GM12865 (cell line): Measurements from ENCODE around the gene SHKBP1.

Experiments used
- DNase-seq: peaks from one replicate; pipeline ENCODE4 v3.0.0; 2010; ENCODE audit warnings: low read depth
- H3K4me3 ChIP-seq: 2 replicates; pipeline ENCODE4 v1.5.1; 2011; ENCODE audit warnings: mild to moderate bottlenecking, low read depth, low read length, control low read depth
- TF ChIP-seq, protein P1 (sequence below): IDR thresholded peaks from 2 replicates; pipeline ENCODE4 v1.5.1; 2011; ENCODE audit warnings: low read length, control low read depth, low read depth, inconsistent platforms; ENCODE audit not compliant: insufficient read depth; ENCODE audit errors: missing control alignments

Gene SHKBP1

DNA sequence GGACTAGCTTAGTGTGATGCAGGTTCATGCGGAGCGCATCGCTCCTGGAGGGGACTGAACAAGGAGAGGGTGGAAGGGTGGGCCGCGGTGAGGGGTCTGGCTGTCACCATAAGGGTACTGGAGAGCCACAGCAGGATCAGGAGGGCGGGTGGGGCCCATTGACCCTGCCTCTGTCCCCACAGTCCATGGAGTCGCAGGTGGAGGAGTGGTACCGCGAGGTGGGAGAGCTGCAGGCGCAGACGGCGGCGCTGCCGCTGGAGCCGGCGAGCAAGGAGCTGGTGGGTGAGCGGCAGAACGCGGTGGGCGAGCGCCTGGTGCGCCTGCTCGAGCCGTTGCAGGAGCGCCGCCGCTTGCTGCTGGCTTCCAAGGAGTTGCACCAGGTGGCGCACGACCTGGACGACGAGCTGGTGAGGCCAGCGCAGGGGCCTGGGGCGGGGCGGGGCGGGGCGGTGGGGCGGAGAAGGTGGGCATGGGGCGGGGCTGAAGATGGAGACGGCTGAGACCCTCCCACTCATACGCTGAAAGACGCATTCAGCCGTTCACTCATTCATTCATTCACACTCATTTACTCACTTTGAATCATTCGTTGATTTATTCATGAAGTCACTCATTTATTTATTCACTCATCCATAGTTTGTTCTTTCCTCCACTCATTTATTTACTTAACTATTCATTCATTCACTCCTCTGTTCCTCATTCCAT, 27.5 kb upstream of the SHKBP1 start:
- TF ChIP-seq, protein P1, sequence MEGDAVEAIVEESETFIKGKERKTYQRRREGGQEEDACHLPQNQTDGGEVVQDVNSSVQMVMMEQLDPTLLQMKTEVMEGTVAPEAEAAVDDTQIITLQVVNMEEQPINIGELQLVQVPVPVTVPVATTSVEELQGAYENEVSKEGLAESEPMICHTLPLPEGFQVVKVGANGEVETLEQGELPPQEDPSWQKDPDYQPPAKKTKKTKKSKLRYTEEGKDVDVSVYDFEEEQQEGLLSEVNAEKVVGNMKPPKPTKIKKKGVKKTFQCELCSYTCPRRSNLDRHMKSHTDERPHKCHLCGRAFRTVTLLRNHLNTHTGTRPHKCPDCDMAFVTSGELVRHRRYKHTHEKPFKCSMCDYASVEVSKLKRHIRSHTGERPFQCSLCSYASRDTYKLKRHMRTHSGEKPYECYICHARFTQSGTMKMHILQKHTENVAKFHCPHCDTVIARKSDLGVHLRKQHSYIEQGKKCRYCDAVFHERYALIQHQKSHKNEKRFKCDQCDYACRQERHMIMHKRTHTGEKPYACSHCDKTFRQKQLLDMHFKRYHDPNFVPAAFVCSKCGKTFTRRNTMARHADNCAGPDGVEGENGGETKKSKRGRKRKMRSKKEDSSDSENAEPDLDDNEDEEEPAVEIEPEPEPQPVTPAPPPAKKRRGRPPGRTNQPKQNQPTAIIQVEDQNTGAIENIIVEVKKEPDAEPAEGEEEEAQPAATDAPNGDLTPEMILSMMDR, result peak; percentile 58
- DNase-seq, result peak; percentile 75
- H3K4me3 ChIP-seq, result no peak overlapping the region

GRCh38 chr19:40550951-40551350, 25.7 kb upstream of the SHKBP1 start:
- TF ChIP-seq, protein P1, result no peak
- H3K4me3 ChIP-seq, result no peak overlapping the region
- no peak for DNase-seq

DNA sequence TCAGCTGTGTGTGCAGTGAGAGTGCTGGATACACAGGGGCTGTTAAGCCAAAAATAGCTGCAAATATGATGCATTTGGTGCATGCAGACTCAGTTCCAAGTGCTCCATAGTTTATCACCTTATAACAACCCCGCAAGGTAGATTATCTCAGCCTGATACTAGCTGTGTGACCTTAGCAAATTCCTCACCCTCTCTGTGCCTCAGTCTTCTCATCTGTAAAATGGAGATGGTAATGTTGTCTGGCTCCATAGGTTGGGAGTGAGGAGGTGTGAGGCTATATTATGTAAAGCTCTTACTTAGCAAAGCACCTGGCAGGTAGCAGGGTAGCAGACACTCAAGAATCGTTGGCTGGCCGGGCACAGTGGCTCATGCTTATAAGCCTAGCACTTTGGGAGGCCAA, 23.8 kb upstream of the SHKBP1 start:
- TF ChIP-seq, protein P1, result no peak
- no peak for DNase-seq
- H3K4me3 ChIP-seq, result no peak overlapping the region

- no peak overlapping the region for H3K4me3 ChIP-seq
- DNase-seq, result no peak
Measured at GRCh38 chr19:40553885-40554857, 22.5 kb upstream of the SHKBP1 start.

DNA sequence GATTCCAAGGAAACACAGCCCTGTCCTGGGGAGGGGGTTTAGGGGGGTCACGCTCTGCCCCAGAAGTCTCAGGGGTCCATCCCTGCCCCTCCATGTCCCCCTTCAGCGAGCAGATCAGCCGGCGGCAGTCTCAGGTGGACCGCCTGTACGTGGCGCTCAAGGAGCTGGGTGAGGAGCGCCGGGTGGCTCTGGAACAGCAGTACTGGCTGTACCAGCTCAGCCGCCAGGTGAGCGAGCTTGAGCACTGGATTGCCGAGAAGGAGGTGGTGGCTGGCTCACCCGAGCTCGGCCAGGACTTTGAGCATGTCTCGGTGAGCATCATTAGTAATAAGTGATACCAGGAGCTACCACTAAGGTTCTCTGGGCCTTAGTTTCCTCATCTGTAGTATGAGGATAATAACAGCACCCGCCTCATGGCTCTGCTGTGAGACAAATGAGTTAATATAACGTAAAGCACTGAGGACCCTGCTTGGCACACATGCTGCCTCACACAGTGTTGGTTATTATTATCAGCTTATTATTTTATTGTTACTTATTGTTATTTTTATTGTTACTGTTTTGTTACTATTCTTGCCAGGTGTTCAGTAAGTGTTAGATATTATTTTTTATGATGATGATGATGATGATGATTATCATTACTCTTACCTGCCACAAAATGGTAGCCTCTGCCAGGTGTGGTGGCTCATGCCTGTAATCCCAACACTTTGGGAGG, 20.5 kb upstream of the SHKBP1 start:
- TF ChIP-seq, protein P1, result no peak
- DNase-seq, result no peak
- H3K4me3 ChIP-seq, result no peak overlapping the region

More at GRCh38 chr19:40553885-40554857, 22.5 kb upstream of the SHKBP1 start:
- TF ChIP-seq, protein P1, result no peak

DNA sequence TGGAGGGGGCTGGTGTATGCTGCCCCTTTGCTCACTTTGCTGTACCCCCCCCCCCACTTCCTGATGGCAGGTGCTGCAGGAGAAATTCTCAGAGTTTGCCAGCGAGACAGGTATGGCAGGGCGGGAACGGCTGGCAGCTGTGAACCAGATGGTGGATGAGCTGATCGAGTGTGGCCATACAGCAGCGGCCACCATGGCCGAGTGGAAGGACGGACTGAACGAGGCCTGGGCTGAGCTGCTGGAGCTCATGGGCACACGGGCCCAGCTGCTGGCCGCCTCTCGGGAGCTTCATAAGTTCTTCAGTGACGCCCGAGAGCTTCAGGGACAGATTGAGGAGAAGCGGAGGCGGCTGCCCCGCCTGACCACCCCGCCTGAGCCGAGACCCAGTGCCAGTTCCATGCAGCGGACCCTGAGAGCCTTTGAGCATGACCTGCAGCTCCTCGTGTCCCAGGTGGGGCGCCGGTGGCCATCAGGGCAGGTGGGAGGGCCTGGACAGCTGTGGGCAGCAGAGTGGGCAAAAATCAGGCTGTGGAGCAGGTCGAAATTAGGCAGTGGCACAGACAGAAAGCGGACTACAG, 19.6 kb upstream of the SHKBP1 start:
- DNase-seq, result no peak
- no peak overlapping the region for H3K4me3 ChIP-seq
- TF ChIP-seq, protein P1, result no peak
